Activated T-helper 9 cell treated with anti-CD3 and anti-CD28 coated beads, Interleukin-2, amount 50 U/mL, for 16 hours (primary cell): Measurements from ENCODE around the gene FGD2.

Experiments used
- DNase-seq: peaks from one replicate; pipeline ENCODE4 v3.0.0-alpha.2; 2020; ENCODE audit warnings: low read depth

Gene FGD2

GRCh38 chr6:37005061-37005810 is at the start of gene FGD2:
FGD2 (plus strand) TSS chr6:37005655; CDS start chr6:37005818, 163 bp downstream.
- no peak for DNase-seq

GRCh38 chr6:36955671-36956445 is 49.6 kb upstream of the FGD2 start:
- DNase-seq: no peak

- DNase-seq: no peak
Measured at GRCh38 chr6:36956446-36956820, 49.0 kb upstream of the FGD2 start.

DNA sequence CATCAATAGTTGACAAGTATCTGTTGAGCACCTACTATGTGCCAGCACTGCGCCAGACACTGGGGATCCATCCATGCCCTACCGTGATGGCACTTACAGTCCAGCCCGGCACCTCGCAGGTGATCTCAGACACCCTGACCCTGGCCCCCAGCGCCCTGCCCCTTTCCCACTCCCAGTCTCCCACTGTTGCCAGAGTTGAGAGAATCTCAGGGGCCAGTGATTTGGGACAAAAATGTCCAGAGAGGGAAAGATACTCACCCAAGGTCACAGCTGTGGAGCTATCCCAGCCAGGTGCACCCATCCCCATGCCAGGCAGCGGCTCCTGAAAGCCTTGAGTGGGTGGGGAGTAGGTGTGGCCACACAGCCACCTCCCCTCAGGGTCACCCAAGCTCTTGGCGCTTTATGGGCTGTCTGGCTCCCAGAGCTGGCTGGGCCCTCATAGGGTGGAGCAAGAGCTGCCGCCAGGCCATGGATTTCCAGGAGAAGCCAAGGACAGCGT is 47.6 kb upstream of the FGD2 start:
- DNase-seq: no peak

- DNase-seq: no peak
Measured at GRCh38 chr6:36958775-36959554, 46.5 kb upstream of the FGD2 start.

DNA sequence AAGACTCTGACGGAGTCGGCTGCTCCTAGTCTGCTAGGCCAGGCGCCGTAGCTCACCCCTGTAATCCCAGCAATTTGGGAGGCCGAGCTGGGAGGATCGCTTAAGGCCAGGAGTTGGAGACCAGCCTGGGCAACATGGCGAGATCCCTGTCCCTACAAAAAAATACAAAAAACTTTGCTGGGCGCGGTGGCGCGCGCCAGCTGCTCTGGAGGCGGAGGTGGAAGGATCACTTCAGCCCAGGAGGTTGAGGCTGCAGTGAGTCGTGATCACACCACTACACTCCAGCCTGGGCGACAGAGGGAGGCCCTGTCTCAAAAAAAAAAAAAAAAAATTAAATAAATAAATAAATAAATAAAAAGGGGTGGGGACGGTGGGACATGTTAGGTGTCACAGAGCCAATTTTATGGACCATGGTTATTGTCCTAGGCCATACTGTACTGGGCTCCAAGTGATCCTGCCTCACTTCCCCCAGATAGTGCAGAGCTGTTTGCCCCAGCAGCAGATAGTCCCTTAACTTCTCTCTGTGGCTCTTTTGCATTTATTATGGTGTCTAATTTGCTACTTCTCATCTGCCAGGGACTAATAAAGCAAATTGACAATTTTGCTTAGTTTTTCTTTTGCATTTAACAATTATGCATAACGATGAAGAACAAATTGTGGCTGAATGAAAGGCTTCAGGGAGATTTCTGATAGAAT is 45.8 kb upstream of the FGD2 start:
- no peak for DNase-seq

DNA sequence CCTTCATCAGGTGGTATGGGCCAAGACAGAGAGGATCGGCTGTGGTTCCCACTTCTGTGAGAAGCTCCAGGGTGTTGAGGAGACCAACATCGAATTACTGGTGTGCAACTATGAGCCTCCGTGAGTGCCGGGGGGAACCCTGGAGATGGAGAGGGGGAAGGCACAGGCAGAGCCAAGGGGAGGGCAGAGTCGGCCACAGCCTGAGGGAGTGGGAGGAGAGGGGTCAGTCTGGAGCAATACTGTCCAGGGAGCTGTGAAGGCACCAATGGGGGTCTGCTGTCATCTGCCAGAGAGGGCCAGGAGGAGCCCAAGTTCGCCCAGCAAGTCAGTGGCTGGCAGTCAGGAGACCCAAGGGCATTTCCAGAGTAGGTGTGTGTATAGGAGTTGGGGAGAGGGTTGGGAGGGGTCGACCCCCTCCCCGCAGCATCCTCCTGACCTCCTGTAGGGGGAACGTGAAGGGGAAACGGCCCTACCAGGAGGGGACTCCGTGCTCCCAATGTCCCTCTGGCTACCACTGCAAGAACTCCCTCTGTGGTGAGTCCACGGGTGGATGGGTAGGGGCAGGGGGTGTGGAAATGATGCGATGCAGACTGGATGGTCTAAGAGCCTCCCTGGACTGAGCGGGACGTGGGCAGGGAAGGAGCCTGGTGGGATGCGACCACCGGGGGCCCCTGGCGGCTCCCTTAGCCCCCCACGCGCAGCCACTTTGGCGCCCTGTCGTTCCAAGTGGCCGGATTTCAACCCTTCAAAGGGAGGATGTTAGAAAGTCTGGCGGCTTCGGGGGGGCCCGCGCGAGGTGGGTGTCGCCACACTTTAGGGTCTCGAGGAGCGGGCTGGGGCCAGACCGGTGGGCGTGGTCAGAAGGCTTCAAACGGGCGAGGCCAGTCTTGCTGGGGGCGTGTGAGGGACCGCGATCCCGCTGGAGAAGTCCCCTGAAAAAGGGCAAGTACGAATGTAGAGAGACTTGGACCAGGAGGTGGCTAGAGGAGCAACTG is 43.7 kb upstream of the FGD2 start:
- DNase-seq: no peak

DNA sequence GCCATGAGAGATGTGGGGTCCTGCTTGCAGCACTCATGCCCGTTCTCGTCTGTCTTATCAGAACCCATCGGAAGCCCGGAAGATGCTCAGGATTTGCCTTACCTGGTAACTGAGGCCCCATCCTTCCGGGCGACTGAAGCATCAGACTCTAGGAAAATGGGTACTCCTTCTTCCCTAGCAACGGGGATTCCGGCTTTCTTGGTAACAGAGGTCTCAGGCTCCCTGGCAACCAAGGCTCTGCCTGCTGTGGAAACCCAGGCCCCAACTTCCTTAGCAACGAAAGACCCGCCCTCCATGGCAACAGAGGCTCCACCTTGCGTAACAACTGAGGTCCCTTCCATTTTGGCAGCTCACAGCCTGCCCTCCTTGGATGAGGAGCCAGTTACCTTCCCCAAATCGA is 42.6 kb upstream of the FGD2 start:
- DNase-seq: peak; percentile 68

- DNase-seq: no peak
Measured at GRCh38 chr6:36963451-36964290, 41.8 kb upstream of the FGD2 start.

DNA sequence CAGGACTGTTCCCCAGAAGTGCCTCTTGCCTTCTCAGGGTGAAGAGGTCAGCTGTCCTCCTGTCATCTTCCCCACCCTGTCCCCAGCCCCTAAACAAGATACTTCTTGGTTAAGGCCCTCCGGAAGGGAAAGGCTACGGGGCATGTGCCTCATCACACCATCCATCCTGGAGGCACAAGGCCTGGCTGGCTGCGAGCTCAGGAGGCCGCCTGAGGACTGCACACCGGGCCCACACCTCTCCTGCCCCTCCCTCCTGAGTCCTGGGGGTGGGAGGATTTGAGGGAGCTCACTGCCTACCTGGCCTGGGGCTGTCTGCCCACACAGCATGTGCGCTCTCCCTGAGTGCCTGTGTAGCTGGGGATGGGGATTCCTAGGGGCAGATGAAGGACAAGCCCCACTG is 41.1 kb upstream of the FGD2 start:
- DNase-seq: no peak

GRCh38 chr6:36964908-36965307 is 40.5 kb upstream of the FGD2 start:
- no peak for DNase-seq

- DNase-seq: no peak
Measured at GRCh38 chr6:36967301-36967700, 38.2 kb upstream of the FGD2 start.

DNA sequence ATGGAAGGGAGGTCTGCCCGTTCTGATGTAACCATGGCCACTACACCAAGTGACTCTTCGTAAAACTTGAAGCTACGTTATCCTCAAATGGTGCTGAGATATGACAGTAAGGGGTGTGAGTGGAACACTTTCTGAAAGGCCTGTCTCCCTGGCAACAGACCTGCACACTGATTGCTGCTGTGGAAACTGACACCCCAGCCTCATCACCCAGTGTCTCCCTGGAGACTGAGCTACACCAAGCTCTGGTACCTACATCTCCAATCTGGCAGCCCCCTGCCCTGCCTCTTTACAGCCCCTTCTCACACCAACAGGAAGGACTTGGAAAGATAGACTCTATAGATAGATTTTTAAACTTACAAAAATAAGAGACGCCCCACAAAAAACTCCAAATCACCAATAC is 37.7 kb upstream of the FGD2 start:
- DNase-seq: no peak

GRCh38 chr6:36968266-36968977 is 37.0 kb upstream of the FGD2 start:
- DNase-seq: no peak

- DNase-seq: no peak
Measured at GRCh38 chr6:36969240-36969691, 36.2 kb upstream of the FGD2 start.

- DNase-seq: no peak
Measured at GRCh38 chr6:36969988-36970891, 35.2 kb upstream of the FGD2 start.

- DNase-seq: no peak
Measured at GRCh38 chr6:36970892-36971842, 34.3 kb upstream of the FGD2 start.
